ENCODE measurements around the gene FBXO39. TPM values are rescaled to one million over a fixed set of nuclear protein-coding genes. Genes with fewer than 3 reads are reported as not detected.

Gene FBXO39
- total and polyA plus RNA-seq, 2 donors (not counting 1 experiment from before 2014, with no cell fraction given): 0.13 TPM; not detected in 1

- H3K36me3 ChIP-seq (replicated peaks in 1 of 2; ENCODE audit: control extremely low read depth in 1 of 2, control insufficient read depth in 1 of 2, extremely low read depth in 1 of 2, insufficient read depth in 2 of 2, low read length in 1 of 2): no peaks in the 10 kb centered on the region
- no peak overlapping the region for H2AFZ ChIP-seq (ENCODE audit: insufficient read depth, low read depth, low read length, poor library complexity, severe bottlenecking)
- no peaks in the 10 kb centered on the region for H3K9me3 Mint-ChIP-seq (ENCODE audit: insufficient read depth)
- H4K20me1 ChIP-seq (ENCODE audit: control insufficient read depth, insufficient read depth, low read length, poor library complexity, severe bottlenecking): no peaks in the 10 kb centered on the region
- TF ChIP-seq EZH2 (IDR thresholded peaks at IDR 0.05; ENCODE audit: borderline replicate concordance, insufficient read depth, low read depth, low read length, poor library complexity, severe bottlenecking) (no peak), CTCF (IDR thresholded peaks at IDR 0.05) (no peak)
- no peak overlapping the region for H3K27ac Mint-ChIP-seq
- POLR2A ChIA-PET: no interaction called here
- WGBS (ENCODE audit: insufficient coverage): 79% methylated on average over 5 of the region's 6 CpGs
- peaks cover 0 to 3% (median 3%) of the 10 kb centered on the region in 4 experiments for H3K27me3 ChIP-seq (replicated peaks in 1 of 4; ENCODE audit: control extremely low read depth in 1 of 4, control insufficient read depth in 3 of 4, insufficient read depth in 4 of 4, low read length in 3 of 4)
- H3K4me3 ChIP-seq (ENCODE audit: control extremely low read depth in 1 of 5, extremely low read depth in 1 of 5, insufficient read depth in 1 of 5, low read depth in 2 of 5, low read length in 4 of 5): no peak overlapping the region
- no peaks in the 10 kb centered on the region for H3K9me3 ChIP-seq (ENCODE audit: control extremely low read depth in 1 of 3, control insufficient read depth in 2 of 3, insufficient read depth in 1 of 3, low read length in 2 of 3)
- H3K9ac ChIP-seq (ENCODE audit: low read length): no peak overlapping the region
- intact Hi-C loops (cut with micrococcal nuclease): no loop called here
- ATAC-seq (ENCODE audit: low read depth) (no peak), DNase-seq (no peak)
- H3K79me2 ChIP-seq (ENCODE audit: control insufficient read depth, insufficient read depth, low read length): no peaks in the 10 kb centered on the region
- no peaks in the 10 kb centered on the region for H3K4me1 Mint-ChIP-seq
- peaks cover 20% of the 10 kb centered on the region for H3K27me3 Mint-ChIP-seq
- H3K27ac ChIP-seq (ENCODE audit: low read length in 2 of 2): no peak overlapping the region
- no peaks in the 10 kb centered on the region for H3K4me1 ChIP-seq (ENCODE audit: control insufficient read depth in 2 of 2, insufficient read depth in 2 of 2, low read length in 2 of 2)
- no peak overlapping the region for H3K4me2 ChIP-seq (replicated peaks; ENCODE audit: low read depth, low read length, poor library complexity, severe bottlenecking)
- H3K4me3 Mint-ChIP-seq: no peak overlapping the region
- CTCF ChIA-PET: interaction anchor here (0.7 to 1.7 kb wide), 3 partner anchors 107 to 327 kb away, joined by 3 to 5 read pairs (median 3); no protein-coding TSS in a partner anchor
Observed at GRCh38 chr17:6799738-6800137, 23.7 kb downstream of the FBXO39 start.

GRCh38 chr17:6800422-6801027, 24.5 kb downstream of the FBXO39 start:
- Mint-ChIP-seq H3K4me3 (no peak overlapping the region), H3K27ac (no peak overlapping the region), H3K9me3 (ENCODE audit: insufficient read depth) (no peaks in the 10 kb centered on the region), H3K4me1 (no peaks in the 10 kb centered on the region), H3K27me3 (peaks cover 15% of the 10 kb centered on the region)
- H4K20me1 ChIP-seq (ENCODE audit: control insufficient read depth, insufficient read depth, low read length, poor library complexity, severe bottlenecking): no peaks in the 10 kb centered on the region
- POLR2A ChIA-PET: no interaction called here
- no peak overlapping the region for H3K4me3 ChIP-seq (ENCODE audit: control extremely low read depth in 1 of 5, extremely low read depth in 1 of 5, insufficient read depth in 1 of 5, low read depth in 2 of 5, low read length in 4 of 5)
- WGBS (ENCODE audit: insufficient coverage): 97% methylated on average over 11 of the region's 13 CpGs
- H3K4me2 ChIP-seq (replicated peaks; ENCODE audit: low read depth, low read length, poor library complexity, severe bottlenecking): no peak overlapping the region
- intact Hi-C loops (cut with micrococcal nuclease): no loop called here
- H2AFZ ChIP-seq (ENCODE audit: insufficient read depth, low read depth, low read length, poor library complexity, severe bottlenecking): no peak overlapping the region
- DNase-seq (no peak), ATAC-seq (ENCODE audit: low read depth) (no peak)
- no peaks in the 10 kb centered on the region for H3K36me3 ChIP-seq (replicated peaks in 1 of 2; ENCODE audit: control extremely low read depth in 1 of 2, control insufficient read depth in 1 of 2, extremely low read depth in 1 of 2, insufficient read depth in 2 of 2, low read length in 1 of 2)
- TF ChIP-seq CTCF (IDR thresholded peaks at IDR 0.05): peak; percentile 34
- TF ChIP-seq EZH2 (IDR thresholded peaks at IDR 0.05; ENCODE audit: borderline replicate concordance, insufficient read depth, low read depth, low read length, poor library complexity, severe bottlenecking): no peak
- no peaks in the 10 kb centered on the region for H3K9me3 ChIP-seq (ENCODE audit: control extremely low read depth in 1 of 3, control insufficient read depth in 2 of 3, insufficient read depth in 1 of 3, low read length in 2 of 3)
- H3K9ac ChIP-seq (ENCODE audit: low read length): no peak overlapping the region
- CTCF ChIA-PET: interaction anchor here (0.7 to 1.7 kb wide), 3 partner anchors 108 to 328 kb away, joined by 3 to 5 read pairs (median 3); no protein-coding TSS in a partner anchor
- no peak overlapping the region for H3K27ac ChIP-seq (ENCODE audit: low read length in 2 of 2)
- no peaks in the 10 kb centered on the region for H3K4me1 ChIP-seq (ENCODE audit: control insufficient read depth in 2 of 2, insufficient read depth in 2 of 2, low read length in 2 of 2)
- no peaks in the 10 kb centered on the region for H3K79me2 ChIP-seq (ENCODE audit: control insufficient read depth, insufficient read depth, low read length)
- peaks cover 0 to 3% (median 3%) of the 10 kb centered on the region in 4 experiments for H3K27me3 ChIP-seq (replicated peaks in 1 of 4; ENCODE audit: control extremely low read depth in 1 of 4, control insufficient read depth in 3 of 4, insufficient read depth in 4 of 4, low read length in 3 of 4)

All from B cell (primary cell).